B cell (primary cell): ENCODE measurements around the gene IL20RB.

Source experiments
- CTCF ChIP-seq: fragments of 200-600 bp; IDR thresholded peaks from one replicate; pipeline ENCODE4 v1.8.0; 2022; ENCODE audit warnings: antibody characterized with exemption, mild to moderate bottlenecking
- EZH2 ChIP-seq: IDR thresholded peaks from 2 replicates; pipeline ENCODE4 v1.6.1; 2012; ENCODE audit warnings: borderline replicate concordance, low read depth, mild to moderate bottlenecking, moderate library complexity, low read length; ENCODE audit not compliant: insufficient read depth, poor library complexity, severe bottlenecking

DNA sequence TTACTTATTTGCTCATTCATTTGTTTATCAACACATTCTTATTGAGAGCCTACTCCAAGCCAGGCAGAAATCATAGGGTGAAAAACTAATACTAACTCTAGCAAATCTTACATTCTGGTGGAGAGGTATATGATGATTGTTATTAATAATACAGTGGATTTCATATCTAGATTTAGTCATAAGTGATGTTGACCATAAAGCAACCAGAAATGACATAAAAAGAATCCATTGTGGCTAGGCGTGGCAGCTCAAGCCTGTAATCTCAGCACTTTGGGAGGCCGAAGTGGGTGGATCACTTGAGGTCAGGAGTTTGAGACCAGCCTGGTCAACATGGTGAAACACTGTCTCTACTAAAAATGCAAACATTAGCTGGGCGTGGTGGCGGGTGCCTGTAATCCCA, 26.2 kb upstream of the IL20RB start:
- no peak for TF ChIP-seq CTCF
- TF ChIP-seq EZH2, result no peak
